GM12874 (cell line): Measurements from ENCODE around the gene AFDN.

ENCODE experiments used
- TF ChIP-seq, protein P1 (sequence below): IDR thresholded peaks from 2 replicates; pipeline ENCODE4 v1.5.1; 2011; ENCODE audit warnings: low read depth, mild to moderate bottlenecking, control low read depth, low read length, moderate library complexity; ENCODE audit not compliant: insufficient read depth

Gene AFDN

DNA sequence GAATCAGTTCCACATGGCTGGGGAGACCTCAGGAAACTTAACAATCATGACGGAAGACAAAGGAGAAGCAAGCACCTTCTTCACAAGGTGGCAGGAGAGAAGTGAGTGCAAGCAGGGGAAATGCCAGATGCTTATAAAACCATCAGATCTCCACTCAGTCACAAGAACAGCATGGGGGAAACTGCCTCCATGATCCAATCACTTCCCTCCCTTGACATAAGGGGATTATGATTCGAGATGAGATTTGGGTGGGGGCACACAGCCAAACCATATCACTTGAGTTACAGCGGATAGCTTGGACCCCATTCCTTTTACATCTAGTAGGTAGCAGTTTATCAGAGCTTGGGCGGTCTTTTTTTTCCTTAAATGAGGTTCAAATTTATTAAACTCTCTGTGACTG, 19.1 kb downstream of the AFDN start:
- TF ChIP-seq, protein P1, sequence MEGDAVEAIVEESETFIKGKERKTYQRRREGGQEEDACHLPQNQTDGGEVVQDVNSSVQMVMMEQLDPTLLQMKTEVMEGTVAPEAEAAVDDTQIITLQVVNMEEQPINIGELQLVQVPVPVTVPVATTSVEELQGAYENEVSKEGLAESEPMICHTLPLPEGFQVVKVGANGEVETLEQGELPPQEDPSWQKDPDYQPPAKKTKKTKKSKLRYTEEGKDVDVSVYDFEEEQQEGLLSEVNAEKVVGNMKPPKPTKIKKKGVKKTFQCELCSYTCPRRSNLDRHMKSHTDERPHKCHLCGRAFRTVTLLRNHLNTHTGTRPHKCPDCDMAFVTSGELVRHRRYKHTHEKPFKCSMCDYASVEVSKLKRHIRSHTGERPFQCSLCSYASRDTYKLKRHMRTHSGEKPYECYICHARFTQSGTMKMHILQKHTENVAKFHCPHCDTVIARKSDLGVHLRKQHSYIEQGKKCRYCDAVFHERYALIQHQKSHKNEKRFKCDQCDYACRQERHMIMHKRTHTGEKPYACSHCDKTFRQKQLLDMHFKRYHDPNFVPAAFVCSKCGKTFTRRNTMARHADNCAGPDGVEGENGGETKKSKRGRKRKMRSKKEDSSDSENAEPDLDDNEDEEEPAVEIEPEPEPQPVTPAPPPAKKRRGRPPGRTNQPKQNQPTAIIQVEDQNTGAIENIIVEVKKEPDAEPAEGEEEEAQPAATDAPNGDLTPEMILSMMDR = no peak

DNA sequence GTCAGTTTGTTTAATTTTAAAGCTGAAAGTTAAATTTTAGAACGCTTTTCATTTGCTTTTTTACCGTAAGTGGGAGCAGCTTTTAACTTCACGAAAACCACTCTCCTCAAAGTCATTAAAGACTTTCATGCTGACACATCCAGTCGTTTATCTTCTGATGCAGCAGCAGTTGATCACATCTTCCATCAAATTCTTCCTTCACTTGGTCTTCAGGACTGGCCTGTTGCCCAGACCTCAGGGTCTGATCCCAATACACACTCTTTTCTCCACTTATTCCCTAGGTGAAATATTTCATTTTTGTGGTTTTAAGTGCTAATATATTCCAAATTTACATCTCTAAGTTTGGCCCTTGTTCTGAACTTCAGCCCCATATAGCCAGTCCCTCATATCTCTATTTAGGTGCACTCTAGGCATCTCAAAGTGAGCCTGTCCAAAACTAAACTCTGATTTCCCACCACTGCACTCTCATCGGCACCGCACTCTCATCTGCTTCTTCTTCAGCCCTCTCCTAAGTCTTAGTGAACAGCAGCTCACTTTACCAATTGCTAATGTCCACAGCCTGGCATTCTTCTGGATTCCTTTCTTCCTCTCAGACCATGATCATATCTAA, 20.4 kb downstream of the AFDN start:
- TF ChIP-seq, protein P1 = no peak

DNA sequence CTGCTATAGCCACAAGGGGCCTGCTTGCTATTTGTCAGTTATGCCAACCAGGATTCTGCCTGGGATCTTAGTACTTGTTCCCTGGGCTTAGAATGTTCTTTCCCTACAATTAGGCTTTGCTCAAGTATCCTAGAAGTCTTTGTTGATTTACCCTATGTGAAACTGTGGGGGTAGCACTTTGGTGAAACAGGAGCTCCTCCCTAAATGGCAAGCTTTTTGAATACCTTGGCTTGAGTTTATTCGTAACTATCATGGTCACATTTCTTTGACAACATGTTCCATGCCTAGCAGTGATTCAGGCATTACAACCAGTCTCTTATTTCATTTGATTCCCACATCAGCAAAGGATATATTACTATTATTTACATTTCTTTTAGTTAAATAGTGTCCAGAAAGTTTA, 21.2 kb downstream of the AFDN start:
- TF ChIP-seq, protein P1 = no peak

DNA sequence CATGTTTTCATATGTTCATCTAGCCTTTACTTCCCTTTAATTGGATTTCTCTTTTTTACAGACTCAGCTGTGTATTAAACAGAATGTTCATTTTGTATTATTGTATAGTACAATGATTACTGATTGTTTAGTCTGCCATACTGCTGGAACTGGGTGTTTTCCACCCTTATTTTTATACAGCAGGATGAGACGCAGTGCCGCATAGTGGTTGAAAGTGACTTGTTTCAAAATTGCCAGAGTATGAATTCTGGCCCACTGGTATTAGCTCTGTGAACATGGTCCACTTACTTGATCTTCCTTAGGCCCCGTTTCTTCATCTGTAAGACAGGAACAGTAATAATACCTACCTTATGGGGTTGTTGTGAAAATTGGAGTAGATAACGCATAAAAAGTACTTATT, 22.1 kb downstream of the AFDN start:
- TF ChIP-seq, protein P1 = no peak

DNA sequence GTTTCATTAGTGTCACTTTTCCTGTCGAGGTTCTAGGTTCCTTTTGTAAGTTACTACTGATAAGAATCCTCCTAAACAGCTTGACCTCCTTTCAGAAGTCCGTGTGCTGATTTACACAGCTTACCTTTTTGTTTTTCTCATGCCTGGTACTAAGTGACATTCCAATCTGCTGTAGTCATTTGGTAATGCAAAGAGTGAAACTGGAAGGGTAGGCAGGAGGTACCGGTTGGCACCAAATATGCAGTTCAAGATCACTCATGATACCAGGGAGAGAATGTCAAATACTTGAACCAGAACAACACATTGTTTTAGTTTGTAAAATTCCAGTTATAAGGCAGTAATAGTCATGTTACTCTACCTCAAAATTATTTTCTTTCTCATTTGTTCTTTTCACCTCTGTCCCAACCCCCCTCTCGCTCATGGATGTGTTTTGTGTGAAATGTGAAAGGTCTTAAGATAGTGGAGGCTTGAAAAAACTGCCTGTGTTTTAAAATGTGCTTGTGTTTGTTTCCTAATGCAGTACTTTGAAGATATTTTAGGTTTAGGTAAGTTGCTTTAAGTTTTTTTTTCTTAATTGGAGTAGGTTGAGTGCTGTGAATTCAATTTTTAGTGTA, 23.2 kb downstream of the AFDN start:
- TF ChIP-seq, protein P1 = no peak

DNA sequence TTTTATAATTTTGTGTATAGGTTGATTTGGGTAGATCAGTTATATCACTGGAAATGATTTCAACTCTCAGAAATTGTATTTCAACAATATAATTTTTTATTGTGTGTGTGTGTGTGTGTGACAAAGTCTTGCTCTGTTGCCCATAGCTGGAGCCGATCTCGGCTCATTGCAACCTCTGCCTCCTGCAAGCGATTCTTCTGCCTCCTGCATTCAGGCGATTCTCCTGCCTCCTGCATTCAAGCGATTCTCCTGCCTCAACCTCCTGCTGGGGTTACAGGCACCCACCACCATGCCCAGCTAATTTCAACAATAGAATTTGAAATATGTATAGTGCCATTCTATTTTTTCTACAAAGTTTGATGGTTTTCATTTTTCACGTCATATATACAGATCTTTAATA, 24.1 kb downstream of the AFDN start:
- TF ChIP-seq, protein P1 = no peak

DNA sequence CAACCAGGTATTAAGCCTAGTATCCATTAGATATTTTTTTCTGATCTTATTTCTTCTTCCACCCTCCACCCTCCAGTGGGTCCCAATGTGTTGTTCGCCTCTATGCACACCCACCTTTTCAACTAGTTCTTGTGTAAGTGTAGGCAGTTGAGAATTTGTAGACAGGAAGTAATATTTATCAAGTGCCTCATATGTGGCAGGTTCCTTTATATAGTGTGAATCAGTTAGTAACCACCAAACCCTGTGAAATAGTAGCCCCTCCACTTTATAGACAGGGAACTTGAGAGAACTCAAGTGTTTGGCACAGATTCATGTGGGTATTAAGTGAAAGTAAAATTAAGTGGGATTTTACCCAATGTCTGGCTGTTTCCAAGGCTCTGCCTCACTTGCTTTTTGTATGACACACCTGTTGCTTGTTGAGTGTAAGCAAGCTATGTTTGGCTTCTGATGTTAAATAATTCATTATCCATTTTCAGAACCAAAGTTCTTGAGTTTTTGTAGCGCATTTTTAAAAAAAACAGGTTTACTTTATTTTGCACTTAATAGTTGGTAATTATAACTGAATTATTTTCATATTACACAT, 24.8 kb downstream of the AFDN start:
- TF ChIP-seq, protein P1 = no peak
